A549 (cell line): ENCODE data around the gene FRMD1.

Source experiments
- BCL3 ChIP-seq: fragments of >200 bp; sonication (Bioruptor Twin); formaldehyde crosslinking; IDR thresholded peaks from 3 replicates; pipeline ENCODE4 v1.6.1; 2016
- BHLHE40 ChIP-seq: IDR thresholded peaks from 2 replicates; pipeline ENCODE4 v1.6.1; 2012; ENCODE audit warnings: low read depth, low read length, inconsistent platforms
- CTCF ChIP-seq: fragments of >200 bp; sonication (Bioruptor Twin); formaldehyde crosslinking; IDR thresholded peaks from 3 replicates; pipeline ENCODE4 v1.5.1; 2016
- EP300 ChIP-seq, 2 experiments: fragments of >200 bp; sonication (Bioruptor Twin); formaldehyde crosslinking; IDR thresholded peaks; 2 replicates in 1 of 2; 3 replicates in 1 of 2; pipeline ENCODE4 v1.6.1; 2016 to 2017
- FOXS1 ChIP-seq: fragments of 250-450 bp; sonication (Bioruptor Pico); IDR thresholded peaks from 2 replicates; pipeline ENCODE4 v1.5.0; 2020; ENCODE audit warnings: mild to moderate bottlenecking, moderate library complexity
- HDAC2 ChIP-seq: fragments of 200-600 bp; sonication (generic); IDR thresholded peaks from 2 replicates; pipeline ENCODE4 v1.6.1; 2016
- JUN ChIP-seq, 2 experiments: fragments of >200 bp; sonication (Bioruptor Twin); formaldehyde crosslinking; IDR thresholded peaks; 2 replicates in 1 of 2; 3 replicates in 1 of 2; pipeline ENCODE4 v1.6.1; 2016 to 2017
- JUNB ChIP-seq: fragments of >200 bp; sonication (Bioruptor Twin); formaldehyde crosslinking; IDR thresholded peaks from 2 replicates; pipeline ENCODE4 v1.6.1; 2016
- NR3C1 ChIP-seq: fragments of >200 bp; sonication (Bioruptor Twin); formaldehyde crosslinking; IDR thresholded peaks from 3 replicates; pipeline ENCODE4 v1.6.1; 2017
- SMC3 ChIP-seq: fragments of >200 bp; sonication (Bioruptor Twin); formaldehyde crosslinking; IDR thresholded peaks from 3 replicates; pipeline ENCODE4 v1.6.1; 2018; ENCODE audit warnings: inconsistent platforms

- no peak for TF ChIP-seq HDAC2
- TF ChIP-seq BHLHE40, result no peak
- no peak for TF ChIP-seq SMC3
- TF ChIP-seq JUN (IDR thresholded peaks at IDR 0.05), result no peak
- TF ChIP-seq JUNB, result no peak
- TF ChIP-seq NR3C1, result no peak
- no peak for TF ChIP-seq FOXS1 (CRISPR knock-in tag)
- TF ChIP-seq BCL3, result no peak
- TF ChIP-seq EP300 (IDR thresholded peaks at IDR 0.05), result no peak
- TF ChIP-seq CTCF, result no peak
Measured at GRCh38 chr6:168124921-168125320, 45.9 kb upstream of the FRMD1 start.
